Psoas muscle (tissue), 8 donors: ENCODE measurements around the gene ACOX3. TPM values are rescaled to one million over a fixed set of nuclear protein-coding genes. Genes with fewer than 3 reads are reported as not detected.

Experiments
- ATAC-seq, 4 donors: fragments of 200-7000 bp; cut with Tn5 transposase; one replicate each; pipeline ENCODE4 v1.9.1; 2020; ENCODE audit warnings: moderate library complexity in 3 of 4, mild to moderate bottlenecking in 2 of 4
- DNase-seq, 2 donors: peaks; one replicate each; pipeline ENCODE4 v3.0.0-alpha.2; 2020
- H3K27ac ChIP-seq: fragments of 200-600 bp; one replicate; pipeline ENCODE4 v1.8.0; 2022
- H3K27me3 ChIP-seq, 3 donors: fragments of 200-600 bp in 1 of 3; one replicate each; pipeline versions ENCODE4 v1.6.1 to v1.8.0; 2013 to 2022; ENCODE audit warnings: low read length in 2 of 3, mild to moderate bottlenecking in 2 of 3, moderate library complexity in 1 of 3; ENCODE audit not compliant: insufficient read depth in 3 of 3
- H3K36me3 ChIP-seq, 2 donors: fragments of 200-600 bp in 1 of 2; one replicate each; pipeline versions ENCODE4 v1.6.1 to v1.8.0; 2013 to 2022; ENCODE audit warnings: low read depth in 1 of 2, mild to moderate bottlenecking in 1 of 2, moderate library complexity in 1 of 2; ENCODE audit not compliant: insufficient read depth in 1 of 2
- H3K4me1 ChIP-seq: fragments of 200-600 bp; one replicate; pipeline ENCODE4 v1.8.0; 2022
- H3K4me3 ChIP-seq: fragments of 200-600 bp; one replicate; pipeline ENCODE4 v1.8.0; 2022; ENCODE audit warnings: mild to moderate bottlenecking
- H3K9me3 ChIP-seq: fragments of 200-600 bp; one replicate; pipeline ENCODE4 v1.8.0; 2022
- WGBS, 3 donors: extraction: QIAGEN DNeasy Blood & Tissue Kit; methylation state at CpG; one replicate each; pipeline versions ENCODE4 v1.1.6 to v1.1.7; 2013; 5-methylcytosine and 5-hydroxymethylcytosine counted together
- intact Hi-C, 2 donors: fragments of 100-400 bp; cut with DNase I; formaldehyde crosslinking; loops; one replicate each; pipeline versions ENCODE4 v1.11.0 to v1.14.2; 2022
- polyA plus RNA-seq, 3 donors: library from polyadenylated mRNA; stranded (reverse); fragments of 200-250 nt; gene quantifications; one replicate each; pipeline ENCODE4 v1.2.3, GENCODE V29; 2013
- total RNA-seq, 4 donors: library from RNA; stranded (reverse); fragmentation: NEBNext Ultra II Directional in 2 of 4; extraction: Animal tissue kit (Norgen Biotek cat#: 25700) in 2 of 4; gene quantifications; one replicate each; pipeline versions ENCODE4 v1.2.1 to v1.2.4, GENCODE V29; 2021 to 2023
- TF ChIP-seq, protein P1 (sequence below): fragments of 200-600 bp; IDR thresholded peaks from one replicate; pipeline ENCODE4 v1.8.0; 2022; ENCODE audit warnings: antibody characterized with exemption
- donor health status: healthy with polysubstance abuse.
- donor health status: DM: no; HTN: no; CAD: no; lungs with moderate emphysema.
- donor health status: Bipolar disorder and iron deficiency.
- donor health status: healthy.
- donor health status: DM: yes; HTN: yes; CAD: no.
- donor health status: DM: no; HTN: no; CAD: no.
- donor health status: DM: no; HTN: no; CAD: no.
- donor health status: DM: yes; HTN: yes; CAD: no.

Gene ACOX3
- total and polyA plus RNA-seq, 7 donors: 5.6 to 18.8 (median 10.8) TPM

DNA sequence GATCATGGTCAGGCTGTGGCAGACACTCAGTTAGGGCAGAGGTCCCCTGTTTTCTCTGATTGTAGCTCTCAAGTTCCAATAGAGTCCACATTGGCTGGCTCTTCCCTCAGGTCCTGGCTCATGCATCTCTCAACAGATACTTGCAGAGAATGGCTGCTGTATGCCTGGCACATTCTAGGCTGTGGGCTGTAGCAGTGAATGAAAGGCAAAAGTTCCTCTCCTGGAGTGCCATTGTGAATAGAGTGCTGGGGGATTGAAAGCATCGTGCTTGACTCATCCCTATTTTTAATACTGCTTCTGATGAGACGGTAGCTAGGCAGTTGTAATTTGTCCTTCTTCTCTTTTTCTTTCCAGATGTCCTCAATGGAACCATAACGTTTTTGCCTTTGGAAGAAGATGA is 5.6 kb upstream of the ACOX3 start:
- TF ChIP-seq, protein P1, sequence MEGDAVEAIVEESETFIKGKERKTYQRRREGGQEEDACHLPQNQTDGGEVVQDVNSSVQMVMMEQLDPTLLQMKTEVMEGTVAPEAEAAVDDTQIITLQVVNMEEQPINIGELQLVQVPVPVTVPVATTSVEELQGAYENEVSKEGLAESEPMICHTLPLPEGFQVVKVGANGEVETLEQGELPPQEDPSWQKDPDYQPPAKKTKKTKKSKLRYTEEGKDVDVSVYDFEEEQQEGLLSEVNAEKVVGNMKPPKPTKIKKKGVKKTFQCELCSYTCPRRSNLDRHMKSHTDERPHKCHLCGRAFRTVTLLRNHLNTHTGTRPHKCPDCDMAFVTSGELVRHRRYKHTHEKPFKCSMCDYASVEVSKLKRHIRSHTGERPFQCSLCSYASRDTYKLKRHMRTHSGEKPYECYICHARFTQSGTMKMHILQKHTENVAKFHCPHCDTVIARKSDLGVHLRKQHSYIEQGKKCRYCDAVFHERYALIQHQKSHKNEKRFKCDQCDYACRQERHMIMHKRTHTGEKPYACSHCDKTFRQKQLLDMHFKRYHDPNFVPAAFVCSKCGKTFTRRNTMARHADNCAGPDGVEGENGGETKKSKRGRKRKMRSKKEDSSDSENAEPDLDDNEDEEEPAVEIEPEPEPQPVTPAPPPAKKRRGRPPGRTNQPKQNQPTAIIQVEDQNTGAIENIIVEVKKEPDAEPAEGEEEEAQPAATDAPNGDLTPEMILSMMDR: no peak
- peak in 2 of 4 donors; percentile 33 to 49 for ATAC-seq
- no peaks in the 10 kb centered on the region for H3K9me3 ChIP-seq
- H3K4me1 ChIP-seq: peaks cover 24% of the 10 kb centered on the region
- DNase-seq: no peak
- intact Hi-C loops: no loop called here
- H3K27ac ChIP-seq: no peak overlapping the region
- no peak overlapping the region for H3K4me3 ChIP-seq
- H3K36me3 ChIP-seq: peaks cover 0 to 51% of the 10 kb centered on the region in 2 donors
- H3K27me3 ChIP-seq: no peaks in the 10 kb centered on the region
- WGBS, 3 donors: 59 to 69% (median 62%) methylated on average over 3 of the region's 3 CpGs

DNA sequence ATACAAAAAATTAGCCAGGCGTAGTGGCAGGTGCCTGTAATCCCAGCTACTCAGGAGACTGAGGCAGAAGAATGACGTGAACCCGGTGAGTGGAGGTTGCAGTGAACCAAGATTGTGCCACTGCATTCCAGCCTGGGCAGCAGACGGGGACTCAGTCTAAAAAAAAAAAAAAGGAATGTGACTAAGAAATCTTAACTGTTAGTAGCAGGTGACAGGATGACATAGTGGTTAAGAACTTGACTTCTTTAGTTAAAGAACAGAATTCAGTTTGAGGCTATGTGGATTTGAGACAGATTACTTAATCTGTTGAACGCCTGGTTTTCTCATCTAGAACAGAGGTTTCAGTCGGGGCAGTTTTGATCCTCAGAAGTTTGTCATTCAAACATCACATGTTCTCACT is 3.3 kb upstream of the ACOX3 start:
- no peak for ATAC-seq
- Histone ChIP-seq H3K36me3 (peaks cover 0 to 29% of the 10 kb centered on the region in 2 donors), H3K4me1 (peaks cover 31% of the 10 kb centered on the region), H3K27me3 (no peaks in the 10 kb centered on the region), H3K9me3 (no peaks in the 10 kb centered on the region), H3K4me3 (no peak overlapping the region), H3K27ac (no peak overlapping the region)
- TF ChIP-seq, protein P1: no peak
- intact Hi-C loops: no loop called here
- WGBS, 3 donors: 43 to 65% (median 49%) methylated on average over 6 of the region's 6 CpGs
- no peak for DNase-seq

DNA sequence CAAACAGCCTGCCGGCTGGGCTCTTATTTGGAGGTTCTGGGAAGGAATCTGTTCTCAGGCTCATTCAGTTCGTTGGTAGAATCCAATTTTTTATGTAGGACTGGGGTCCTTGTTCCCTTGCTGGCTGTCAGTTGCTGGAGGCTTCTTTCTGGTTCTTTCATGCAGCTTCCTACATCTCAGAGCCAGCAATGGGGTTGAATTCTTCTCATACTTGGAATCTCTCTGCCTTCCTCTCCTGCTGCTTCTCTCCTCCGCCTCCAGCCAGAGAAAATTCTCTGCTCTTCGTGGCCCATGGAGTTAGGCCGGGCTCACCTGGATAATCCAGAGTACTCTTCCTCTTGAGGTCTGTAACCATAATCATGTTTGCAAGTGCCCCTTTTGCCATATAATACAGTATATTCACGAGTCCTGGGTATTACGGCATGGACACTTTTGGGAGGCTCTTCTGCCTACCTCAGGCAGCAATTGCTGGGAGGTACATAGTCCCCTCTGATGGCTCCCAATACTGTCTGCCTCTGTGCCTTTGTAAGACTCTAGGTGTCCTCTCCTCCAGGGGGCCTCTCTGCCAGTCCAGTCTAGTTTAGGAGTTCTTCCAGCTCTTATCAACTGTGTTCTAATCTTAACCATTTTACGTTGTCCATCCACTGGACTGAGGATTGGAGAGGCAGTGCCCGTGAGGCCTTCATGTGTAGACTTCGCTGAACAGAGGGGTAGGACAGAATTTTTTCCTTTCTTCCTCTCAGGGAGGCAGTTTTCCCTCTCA is 2.3 kb upstream of the ACOX3 start:
- 58 to 70% (median 59%) methylated on average over 10 of the region's 10 CpGs for WGBS, 3 donors
- intact Hi-C loops: no loop called here
- TF ChIP-seq, protein P1: no peak
- peaks cover 0 to 19% of the 10 kb centered on the region in 2 donors for H3K36me3 ChIP-seq
- ATAC-seq (no peak), DNase-seq (no peak)
- H3K27ac ChIP-seq: no peak overlapping the region
- H3K4me1 ChIP-seq: peaks cover 31% of the 10 kb centered on the region
- peak overlapping the region; percentile 87 for H3K4me3 ChIP-seq
- H3K9me3 ChIP-seq: no peaks in the 10 kb centered on the region
- no peaks in the 10 kb centered on the region for H3K27me3 ChIP-seq

DNA sequence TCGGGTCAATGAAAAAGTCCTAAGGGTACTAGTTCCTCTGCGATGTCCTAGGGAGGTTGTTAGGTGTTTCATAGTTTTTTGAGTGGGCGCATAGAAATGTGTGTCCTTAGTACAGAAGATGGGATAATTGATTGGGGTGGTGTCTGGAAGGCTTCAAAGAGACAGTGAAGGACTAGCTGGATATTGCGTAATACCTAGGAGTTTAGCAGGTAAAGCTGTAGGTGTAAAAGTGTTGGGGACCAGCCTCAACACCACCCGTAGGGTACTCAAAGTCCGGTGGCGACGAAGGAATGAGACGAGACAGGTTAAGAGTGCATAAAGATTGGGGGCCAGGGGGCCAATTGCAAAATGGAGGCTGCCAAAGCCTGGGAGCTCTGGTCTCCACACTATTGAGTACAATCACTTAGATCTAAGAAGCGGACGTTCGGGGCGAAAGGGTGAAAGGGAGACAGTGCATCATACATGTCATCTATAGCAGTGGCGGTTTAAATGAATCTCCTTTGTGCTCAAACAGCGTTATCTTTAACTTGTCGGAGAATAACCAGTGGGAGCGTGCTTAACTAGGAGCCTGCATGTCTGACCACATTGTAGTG is 1.1 kb upstream of the ACOX3 start:
- no peaks in the 10 kb centered on the region for H3K27me3 ChIP-seq
- peak overlapping the region; percentile 87 for H3K4me3 ChIP-seq
- WGBS, 3 donors: 38 to 46% (median 39%) methylated on average over 17 of the region's 17 CpGs
- peak overlapping the region; percentile 94 for H3K27ac ChIP-seq
- ATAC-seq (no peak), DNase-seq (no peak)
- peaks cover 0 to 7% of the 10 kb centered on the region in 2 donors for H3K36me3 ChIP-seq
- peaks cover 31% of the 10 kb centered on the region for H3K4me1 ChIP-seq
- TF ChIP-seq, protein P1: no peak
- intact Hi-C loops: no loop called here
- H3K9me3 ChIP-seq: no peaks in the 10 kb centered on the region
